Measurements from ENCODE around the gene KISS1.

DNA sequence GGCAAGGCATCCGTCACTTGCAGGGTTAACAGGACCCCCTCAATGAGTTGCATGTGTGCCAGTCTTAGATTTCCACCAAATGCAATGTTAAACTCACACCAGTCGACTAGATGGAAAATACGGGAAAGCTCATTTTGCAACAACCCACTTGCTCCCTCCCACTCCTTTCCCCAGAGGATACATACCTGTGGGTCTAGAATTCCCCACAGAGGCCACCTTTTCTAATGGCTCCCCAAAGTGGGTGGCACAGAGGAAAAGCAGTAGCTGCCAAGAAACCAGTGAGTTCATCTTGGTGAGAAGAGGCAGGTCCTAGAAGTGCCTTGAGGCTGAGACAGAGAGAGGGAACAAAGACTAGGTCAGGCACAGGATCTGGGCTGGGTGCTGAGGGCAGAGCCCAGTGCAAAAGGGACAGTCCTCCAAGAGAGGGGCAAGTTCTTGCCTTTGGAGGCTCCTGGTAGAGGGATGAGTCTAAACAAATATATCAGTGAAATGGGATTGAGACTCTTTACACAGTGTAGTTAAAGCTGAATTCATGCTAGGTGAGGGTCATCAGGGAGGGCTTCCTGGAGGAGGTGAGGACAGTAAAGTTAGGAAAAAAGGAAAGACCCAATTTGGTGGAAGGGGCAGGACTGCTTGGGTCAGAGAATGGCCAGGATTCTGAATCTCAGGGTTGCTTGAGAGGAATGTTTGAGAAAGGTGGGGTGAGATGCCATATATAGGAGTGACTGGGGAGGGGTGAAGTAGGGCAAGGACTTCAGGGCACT is 3.5 kb downstream of the KISS1 start:
- TF ChIP-seq SIN3A (IDR thresholded peaks at IDR 0.05; ENCODE audit: borderline replicate concordance, insufficient read depth, low read length) (no peak), POLR2AphosphoS5 (IDR thresholded peaks at IDR 0.05; ENCODE audit: low read depth, low read length) (no peak), REST (IDR thresholded peaks at IDR 0.05; ENCODE audit: insufficient read depth in 1 of 2, low read depth in 2 of 2, low read length in 2 of 2) (no peak)
